Muscle of leg (tissue), 11 donors: ENCODE measurements around the gene MPP2. TPM values are rescaled to one million over a fixed set of nuclear protein-coding genes. Genes with fewer than 3 reads are reported as not detected.

ENCODE experiments used
- DNase-seq: peaks from one replicate; pipeline ENCODE4 v3.0.0; 2013
- H3K27ac ChIP-seq: one replicate; pipeline ENCODE4 v1.5.1; 2013; ENCODE audit warnings: mild to moderate bottlenecking, low read length, control low read depth
- H3K27me3 ChIP-seq: one replicate; pipeline ENCODE4 v1.6.1; 2013; ENCODE audit warnings: low read length; ENCODE audit not compliant: control insufficient read depth, insufficient read depth
- H3K36me3 ChIP-seq: one replicate; pipeline ENCODE4 v1.6.1; 2013; ENCODE audit warnings: low read length; ENCODE audit not compliant: control insufficient read depth, insufficient read depth
- H3K4me1 ChIP-seq: one replicate; pipeline ENCODE4 v1.6.1; 2013; ENCODE audit warnings: low read length; ENCODE audit not compliant: control insufficient read depth, insufficient read depth
- H3K4me3 ChIP-seq: one replicate; pipeline ENCODE4 v1.5.1; 2013; ENCODE audit warnings: low read length, control low read depth
- H3K9me3 ChIP-seq: replicated peaks from 2 replicates; pipeline ENCODE4 v1.6.1; 2013; ENCODE audit warnings: low read depth, low read length; ENCODE audit not compliant: control insufficient read depth
- WGBS: methylation state at CpG from one replicate; pipeline ENCODE4 v1.1.5; 2013; ENCODE audit warnings: missing lambda C conversion rate; ENCODE audit not compliant: insufficient coverage; 5-methylcytosine and 5-hydroxymethylcytosine counted together
- polyA plus RNA-seq, 8 donors: library from polyadenylated mRNA; unstranded; fragments of 120-200 nt; gene quantifications; one replicate each; pipeline versions ENCODE4 v1.2.1 to v1.2.3, GENCODE V29; 2013; ENCODE audit warnings: inconsistent platforms in 1 of 8, low replicate concordance in 1 of 8; ENCODE audit not compliant: insufficient read length in 8 of 8, insufficient read depth in 1 of 8
- total RNA-seq: library from RNA; stranded (reverse); fragments of 120-200 nt; gene quantifications from one replicate; pipeline ENCODE4 v1.2.4, GENCODE V29; 2013

The MPP2 gene
- total and polyA plus RNA-seq, 9 donors: 1.5 to 5.6 (median 3.8) TPM

- H3K27me3 ChIP-seq: peaks cover 6% of the 10 kb centered on the region
- WGBS: 62% methylated on average over 2 of the region's 4 CpGs
- DNase-seq: no peak
- no peak overlapping the region for H3K27ac ChIP-seq
- no peaks in the 10 kb centered on the region for H3K9me3 ChIP-seq
- H3K4me1 ChIP-seq: no peaks in the 10 kb centered on the region
- no peaks in the 10 kb centered on the region for H3K36me3 ChIP-seq
- H3K4me3 ChIP-seq: no peak overlapping the region
Measured at GRCh38 chr17:43864161-43864984, 43.0 kb downstream of the MPP2 start.

GRCh38 chr17:43861960-43862359, 45.4 kb downstream of the MPP2 start:
- Histone ChIP-seq H3K27ac (no peak overlapping the region), H3K4me3 (no peak overlapping the region), H3K36me3 (no peaks in the 10 kb centered on the region), H3K4me1 (peaks cover 12% of the 10 kb centered on the region), H3K27me3 (peaks cover 12% of the 10 kb centered on the region), H3K9me3 (no peaks in the 10 kb centered on the region)
- DNase-seq: no peak
- 80% methylated on average over 7 of the region's 9 CpGs for WGBS

GRCh38 chr17:43860927-43861622, 46.3 kb downstream of the MPP2 start:
- DNase-seq: no peak
- Histone ChIP-seq H3K9me3 (no peaks in the 10 kb centered on the region), H3K27ac (peak overlapping the region; percentile 9), H3K4me1 (peaks cover 14% of the 10 kb centered on the region), H3K4me3 (no peak overlapping the region), H3K36me3 (no peaks in the 10 kb centered on the region), H3K27me3 (peaks cover 18% of the 10 kb centered on the region)
- WGBS: 49% methylated on average over 7 of the region's 9 CpGs

- H3K4me1 ChIP-seq: peaks cover 14% of the 10 kb centered on the region
- 65% methylated on average over 7 of the region's 12 CpGs for whole genome bisulfite sequencing
- DNase-seq: no peak
Measured at GRCh38 chr17:43860077-43860725, 47.1 kb downstream of the MPP2 start.

GRCh38 chr17:43857957-43858600, 49.3 kb downstream of the MPP2 start:
- Histone ChIP-seq H3K36me3 (no peaks in the 10 kb centered on the region), H3K4me1 (peaks cover 14% of the 10 kb centered on the region), H3K9me3 (no peaks in the 10 kb centered on the region), H3K27ac (peak overlapping the region; percentile 35), H3K4me3 (no peak overlapping the region), H3K27me3 (peaks cover 27% of the 10 kb centered on the region)
- DNase-seq: no peak
- 57% methylated on average over 10 of the region's 12 CpGs for WGBS

More at GRCh38 chr17:43860077-43860725, 47.1 kb downstream of the MPP2 start:
- Histone ChIP-seq H3K27ac (no peak overlapping the region), H3K36me3 (no peaks in the 10 kb centered on the region), H3K27me3 (peaks cover 21% of the 10 kb centered on the region), H3K9me3 (no peaks in the 10 kb centered on the region), H3K4me3 (no peak overlapping the region)

- peaks cover 30% of the 10 kb centered on the region for H3K27me3 ChIP-seq
- H3K9me3 ChIP-seq: no peaks in the 10 kb centered on the region
- H3K27ac ChIP-seq: peak overlapping the region; percentile 35
- H3K4me1 ChIP-seq: peaks cover 14% of the 10 kb centered on the region
- DNase-seq: no peak
- no peaks in the 10 kb centered on the region for H3K36me3 ChIP-seq
- 100% methylated on average over 3 of the region's 5 CpGs for WGBS
- no peak overlapping the region for H3K4me3 ChIP-seq
Measured at GRCh38 chr17:43857141-43857540, 50.2 kb downstream of the MPP2 start.

GRCh38 chr17:43856141-43856540, 51.2 kb downstream of the MPP2 start:
- Histone ChIP-seq H3K27me3 (peaks cover 32% of the 10 kb centered on the region), H3K36me3 (no peaks in the 10 kb centered on the region), H3K27ac (no peak overlapping the region), H3K4me3 (no peak overlapping the region), H3K9me3 (no peaks in the 10 kb centered on the region), H3K4me1 (peaks cover 14% of the 10 kb centered on the region)
- DNase-seq: no peak
- 74% methylated on average over 3 of the region's 3 CpGs for WGBS

- Histone ChIP-seq H3K27ac (no peak overlapping the region), H3K36me3 (no peaks in the 10 kb centered on the region), H3K4me3 (no peak overlapping the region), H3K4me1 (peaks cover 14% of the 10 kb centered on the region), H3K27me3 (peaks cover 32% of the 10 kb centered on the region), H3K9me3 (no peaks in the 10 kb centered on the region)
- DNase-seq: no peak
- WGBS: 73% methylated on average over 8 of the region's 9 CpGs
Measured at GRCh38 chr17:43855061-43855460, 52.3 kb downstream of the MPP2 start.

- DNase-seq: no peak
- Histone ChIP-seq H3K4me1 (peaks cover 14% of the 10 kb centered on the region), H3K4me3 (no peak overlapping the region), H3K9me3 (no peaks in the 10 kb centered on the region), H3K36me3 (no peaks in the 10 kb centered on the region), H3K27me3 (peaks cover 32% of the 10 kb centered on the region), H3K27ac (no peak overlapping the region)
- WGBS: no CpG with 5 or more reads among the region's 8 CpGs
Measured at GRCh38 chr17:43854498-43854897, 52.8 kb downstream of the MPP2 start.

GRCh38 chr17:43853546-43853945, 53.8 kb downstream of the MPP2 start:
- WGBS: 68% methylated on average over 6 of the region's 7 CpGs
- no peak overlapping the region for H3K4me3 ChIP-seq
- no peak overlapping the region for H3K27ac ChIP-seq
- no peaks in the 10 kb centered on the region for H3K36me3 ChIP-seq
- H3K27me3 ChIP-seq: peaks cover 31% of the 10 kb centered on the region
- H3K4me1 ChIP-seq: peaks cover 12% of the 10 kb centered on the region
- DNase-seq: no peak
- no peaks in the 10 kb centered on the region for H3K9me3 ChIP-seq
